ENCODE data around the gene SLC12A7. TPM values are rescaled to one million over a fixed set of nuclear protein-coding genes. Genes with fewer than 3 reads are reported as not detected.

The SLC12A7 gene
- total and polyA plus RNA-seq, 9 of the 15 experiments (the other 6 are each of a cell fraction or from before 2014, with no cell fraction given) = 0.01 to 3.1 (median 0.56) TPM

- TF ChIP-seq RBBP5 (IDR thresholded peaks at IDR 0.05; ENCODE audit: borderline replicate concordance, insufficient read depth, low read length, poor library complexity, severe bottlenecking) (peak; percentile 28), STAT5B (CRISPR knock-in tag; IDR thresholded peaks at IDR 0.05) (no peak), PCBP1 (IDR thresholded peaks at IDR 0.05; ENCODE audit: low read depth, low read length, poor library complexity, severe bottlenecking) (peak; percentile 87), RHOXF2B (CRISPR knock-in tag; conservative IDR thresholded peaks at IDR 0.05) (no peak), ZBTB2 (IDR thresholded peaks at IDR 0.05) (no peak), UBTF (IDR thresholded peaks at IDR 0.05; ENCODE audit: borderline replicate concordance in 1 of 2, low read depth in 2 of 2, low read length in 2 of 2) (0 out of 4 replicates have a peak, but pooled peaks of 1 of the 2 experiments have one; percentile 44), PHF8 (IDR thresholded peaks at IDR 0.05; ENCODE audit: borderline replicate concordance, low read length) (peak; percentile 84; the same call in 1 of the 2 replicates), L3MBTL2 (IDR thresholded peaks at IDR 0.05) (peak; percentile 50; the same call in 1 of the 2 replicates), NR2C1 (IDR thresholded peaks at IDR 0.05) (no peak), NR2C1 (tag; IDR thresholded peaks at IDR 0.05) (no peak), HNRNPK (IDR thresholded peaks at IDR 0.05; ENCODE audit: low read depth, low read length, poor library complexity, severe bottlenecking) (no peak), SRSF1 (IDR thresholded peaks at IDR 0.05; ENCODE audit: low read depth, low read length) (no peak), NR3C1 (CRISPR knock-in tag; IDR thresholded peaks at IDR 0.05) (no peak), FOXP1 (CRISPR knock-in tag; IDR thresholded peaks at IDR 0.05) (no peak; the same call in 1 of the 2 replicates), FOSL1 (tag; conservative IDR thresholded peaks at IDR 0.05) (no peak), ZC3H8 (IDR thresholded peaks at IDR 0.05) (no peak), HNRNPUL1 (IDR thresholded peaks at IDR 0.05; ENCODE audit: low read length) (no peak), ZNF778 (CRISPR knock-in tag; IDR thresholded peaks at IDR 0.05) (no peak), E2F3 (CRISPR knock-in tag; IDR thresholded peaks at IDR 0.05) (no peak), BHLHE40 (IDR thresholded peaks at IDR 0.05; ENCODE audit: low read length) (peak; percentile 60), ZBTB12 (CRISPR knock-in tag; IDR thresholded peaks at IDR 0.05) (no peak), SAP30 (IDR thresholded peaks at IDR 0.05; ENCODE audit: borderline replicate concordance, insufficient read depth, low read depth, low read length, poor library complexity, severe bottlenecking) (peak; percentile 21), ZNF143 (CRISPR knock-in tag; IDR thresholded peaks at IDR 0.05) (no peak)
Measured at GRCh38 chr5:1111727-1112289, at the start of gene SLC12A7 (continued).

All from K562 (cell line).